AG10803 (cell line): ENCODE data around the gene PHGDH.
"Not testable (repeated sequence)": the region's sequence is repeated elsewhere in the genome, so short reads cannot be mapped to it uniquely, and the experiment has no call there.

Experiments used
- DNase-seq: peaks from one replicate; pipeline ENCODE4 v3.0.0; 2010; ENCODE audit warnings: low read depth
- H3K4me3 ChIP-seq: 2 replicates; pipeline ENCODE4 v1.5.1; 2011; ENCODE audit warnings: mild to moderate bottlenecking, low read length, control low read depth
- CTCF ChIP-seq: conservative IDR thresholded peaks from 2 replicates; pipeline ENCODE4 v1.5.1; 2011; ENCODE audit warnings: mild to moderate bottlenecking, low read length, control low read depth, inconsistent platforms

PHGDH gene

GRCh38 chr1:119682141-119682540 lies 29.6 kb upstream of the PHGDH start:
- no peak for TF ChIP-seq CTCF
- no peak overlapping the region for H3K4me3 ChIP-seq
- no peak for DNase-seq

- DNase-seq: no peak
- no peak for TF ChIP-seq CTCF
- no peak overlapping the region for H3K4me3 ChIP-seq
Observed at GRCh38 chr1:119683893-119684292, 27.8 kb upstream of the PHGDH start.

- no peak for TF ChIP-seq CTCF
- DNase-seq: no peak
- H3K4me3 ChIP-seq: no peak overlapping the region
Observed at GRCh38 chr1:119686661-119687060, 25.1 kb upstream of the PHGDH start.

GRCh38 chr1:119687434-119688079 lies 24.2 kb upstream of the PHGDH start:
- no peak for TF ChIP-seq CTCF
- no peak for DNase-seq

GRCh38 chr1:119688810-119689209 lies 22.9 kb upstream of the PHGDH start:
- DNase-seq: no peak
- no peak overlapping the region for H3K4me3 ChIP-seq

More at GRCh38 chr1:119687434-119688079, 24.2 kb upstream of the PHGDH start:
- no peak overlapping the region for H3K4me3 ChIP-seq

GRCh38 chr1:119689511-119689910 lies 22.2 kb upstream of the PHGDH start:
- H3K4me3 ChIP-seq: no peak overlapping the region
- DNase-seq: no peak
- no peak for TF ChIP-seq CTCF

More at GRCh38 chr1:119688810-119689209, 22.9 kb upstream of the PHGDH start:
- TF ChIP-seq CTCF: no peak

GRCh38 chr1:119696863-119697262 lies 14.9 kb upstream of the PHGDH start:
- DNase-seq, H3K4me3 ChIP-seq: not testable (repeated sequence)
